ENCODE results near the gene UTS2B.

Gene UTS2B

GRCh38 chr3:191378142-191378812, 48.0 kb upstream of the UTS2B start:
- Histone ChIP-seq H3K9me2 (replicated peaks; ENCODE audit: low read depth, low read length) (no peaks in the 10 kb centered on the region), H3K9ac (ENCODE audit: low read depth, low read length, poor library complexity, severe bottlenecking) (no peak overlapping the region), H3F3A (ENCODE audit: low read depth) (no peaks in the 10 kb centered on the region), H3K4me3 (ENCODE audit: low read length, poor library complexity, severe bottlenecking) (no peak overlapping the region), H3K4me1 (ENCODE audit: insufficient read depth, low read length, poor library complexity, severe bottlenecking) (no peaks in the 10 kb centered on the region), H2AFZ (ENCODE audit: low read length) (no peak overlapping the region), H3K9me3 (ENCODE audit: insufficient read depth, low read depth, low read length) (no peaks in the 10 kb centered on the region), H3K27me3 (ENCODE audit: insufficient read depth, low read length, poor library complexity, severe bottlenecking) (no peaks in the 10 kb centered on the region), H4K20me1 (ENCODE audit: insufficient read depth, low read length, poor library complexity, severe bottlenecking) (no peaks in the 10 kb centered on the region), H3K4me2 (ENCODE audit: low read depth, low read length, poor library complexity, severe bottlenecking) (no peak overlapping the region), H3K79me2 (ENCODE audit: insufficient read depth, low read length) (no peaks in the 10 kb centered on the region), H3K36me3 (ENCODE audit: insufficient read depth, low read length) (no peaks in the 10 kb centered on the region)
- no peak for TF ChIP-seq CTCF (conservative IDR thresholded peaks at IDR 0.05; ENCODE audit: low read length)
- TF ChIP-seq EZH2phosphoT487 (IDR thresholded peaks at IDR 0.05; ENCODE audit: borderline replicate concordance), result no peak

DNA sequence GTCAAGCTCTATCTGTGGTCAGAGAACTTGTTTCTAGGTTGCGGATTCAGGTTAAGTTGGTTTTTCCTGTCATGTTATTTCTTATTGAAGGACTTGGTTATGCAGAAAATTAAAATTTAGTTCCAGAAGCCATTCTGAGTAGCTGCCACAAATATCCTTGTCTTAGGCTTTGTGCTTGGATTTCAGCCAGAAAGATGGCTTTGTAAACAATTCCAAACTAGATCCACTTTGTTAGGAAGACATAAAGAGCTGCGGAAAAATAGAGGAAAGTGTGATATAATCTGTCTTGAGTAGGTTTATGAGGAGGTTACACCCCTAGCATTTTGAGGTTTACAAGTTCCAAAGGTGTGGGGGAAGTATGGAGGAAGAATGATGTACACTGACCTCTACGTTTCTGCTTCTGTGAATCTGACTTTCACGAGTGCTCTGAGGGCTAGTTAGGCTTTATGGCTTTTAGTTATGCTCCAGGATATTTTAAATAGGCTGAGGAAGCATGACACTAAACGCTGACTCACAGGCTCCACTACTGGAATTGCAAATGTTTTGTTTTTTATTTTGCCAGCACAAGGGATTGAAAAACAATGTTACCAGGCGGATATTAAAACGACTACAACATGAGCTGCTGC, 46.3 kb upstream of the UTS2B start:
- H4K20me1 ChIP-seq (ENCODE audit: insufficient read depth, low read length, poor library complexity, severe bottlenecking), result no peaks in the 10 kb centered on the region
- H3K4me1 ChIP-seq (ENCODE audit: insufficient read depth, low read length, poor library complexity, severe bottlenecking), result no peaks in the 10 kb centered on the region
- H3K36me3 ChIP-seq (ENCODE audit: insufficient read depth, low read length), result no peaks in the 10 kb centered on the region
- no peaks in the 10 kb centered on the region for H3K27me3 ChIP-seq (ENCODE audit: insufficient read depth, low read length, poor library complexity, severe bottlenecking)
- no peak overlapping the region for H3K4me3 ChIP-seq (ENCODE audit: low read length, poor library complexity, severe bottlenecking)
- H3F3A ChIP-seq (ENCODE audit: low read depth), result no peaks in the 10 kb centered on the region
- H2AFZ ChIP-seq (ENCODE audit: low read length), result no peak overlapping the region
- TF ChIP-seq EZH2phosphoT487 (IDR thresholded peaks at IDR 0.05; ENCODE audit: borderline replicate concordance), result no peak
- TF ChIP-seq CTCF (conservative IDR thresholded peaks at IDR 0.05; ENCODE audit: low read length), result no peak
- H3K9me3 ChIP-seq (ENCODE audit: insufficient read depth, low read depth, low read length), result no peaks in the 10 kb centered on the region
- no peak overlapping the region for H3K4me2 ChIP-seq (ENCODE audit: low read depth, low read length, poor library complexity, severe bottlenecking)
- H3K79me2 ChIP-seq (ENCODE audit: insufficient read depth, low read length), result no peaks in the 10 kb centered on the region
- H3K9ac ChIP-seq (ENCODE audit: low read depth, low read length, poor library complexity, severe bottlenecking), result no peak overlapping the region
- H3K9me2 ChIP-seq (replicated peaks; ENCODE audit: low read depth, low read length), result no peaks in the 10 kb centered on the region

- Histone ChIP-seq H3K27me3 (ENCODE audit: insufficient read depth, low read length, poor library complexity, severe bottlenecking) (no peaks in the 10 kb centered on the region), H3K4me1 (ENCODE audit: insufficient read depth, low read length, poor library complexity, severe bottlenecking) (no peaks in the 10 kb centered on the region), H3K79me2 (ENCODE audit: insufficient read depth, low read length) (no peaks in the 10 kb centered on the region), H3K9ac (ENCODE audit: low read depth, low read length, poor library complexity, severe bottlenecking) (no peak overlapping the region), H3K4me3 (ENCODE audit: low read length, poor library complexity, severe bottlenecking) (no peak overlapping the region), H4K20me1 (ENCODE audit: insufficient read depth, low read length, poor library complexity, severe bottlenecking) (no peaks in the 10 kb centered on the region), H3K36me3 (ENCODE audit: insufficient read depth, low read length) (no peaks in the 10 kb centered on the region), H3K4me2 (ENCODE audit: low read depth, low read length, poor library complexity, severe bottlenecking) (no peak overlapping the region), H2AFZ (ENCODE audit: low read length) (no peak overlapping the region), H3F3A (ENCODE audit: low read depth) (no peaks in the 10 kb centered on the region), H3K9me2 (replicated peaks; ENCODE audit: low read depth, low read length) (no peaks in the 10 kb centered on the region), H3K9me3 (ENCODE audit: insufficient read depth, low read depth, low read length) (no peaks in the 10 kb centered on the region)
- TF ChIP-seq EZH2phosphoT487 (IDR thresholded peaks at IDR 0.05; ENCODE audit: borderline replicate concordance) (no peak), CTCF (conservative IDR thresholded peaks at IDR 0.05; ENCODE audit: low read length) (no peak)
Measured at GRCh38 chr3:191373327-191373726, 43.0 kb upstream of the UTS2B start.

Data from Loucy (cell line).